Endothelial cell of umbilical vein (primary cell): ENCODE results near the gene KIF5C. TPM values are rescaled to one million over a fixed set of nuclear protein-coding genes. Genes with fewer than 3 reads are reported as not detected.

ENCODE experiments used
- BruUV-seq: library from RNA; stranded (reverse); fragments of 400-500 nt; replicated peaks from 2 replicates; lab custom pipeline; 2021; lab: Mats Ljungman, UMichigan
- CTCF ChIA-PET: fragments of 300-600, 350-600 bp; sonication (Branson Sonifier 250); formaldehyde crosslinking; loops from one replicate; lab custom pipeline; 2021; ENCODE audit warnings: antibody characterized with exemption, inconsistent platforms; lab: Charles Lee
- POLR2A ChIA-PET: fragments of 300-600, 350-600 bp; sonication (Branson Sonifier 250); formaldehyde crosslinking; loops from one replicate; lab custom pipeline; 2021; ENCODE audit warnings: antibody characterized with exemption, inconsistent platforms; lab: Charles Lee
- DNase-seq: peaks from one replicate; pipeline ENCODE4 v3.0.0-alpha.2; 2011; ENCODE audit warnings: low read depth, low spot score
- FAIRE-seq: peaks from 2 replicates; lab custom pipeline; 2011; peaks lifted over from hg19 to GRCh38; lab: Jason Lieb, UNC
- H2AFZ ChIP-seq: 2 replicates; pipeline ENCODE4 v1.6.0; 2012; ENCODE audit warnings: low read depth, low read length, control low read depth, inconsistent platforms
- H3K27ac ChIP-seq: 2 replicates; pipeline ENCODE4 v1.5.1; 2011; ENCODE audit warnings: low read depth, mild to moderate bottlenecking, control low read depth, low read length, moderate library complexity; ENCODE audit not compliant: insufficient read depth
- H3K27me3 ChIP-seq, 2 experiments: 2 replicates each; pipeline versions ENCODE4 v1.6.0 to v1.6.1; 2011; ENCODE audit warnings: low read length in 2 of 2, mixed read lengths in 1 of 2; ENCODE audit not compliant: control insufficient read depth in 2 of 2, insufficient read depth in 2 of 2
- H3K36me3 ChIP-seq, 2 experiments: 2 replicates in 1 of 2; 3 replicates in 1 of 2; pipeline ENCODE4 v1.5.1; 2011; ENCODE audit warnings: low read length in 2 of 2, mild to moderate bottlenecking in 1 of 2, moderate library complexity in 1 of 2; ENCODE audit not compliant: control insufficient read depth in 2 of 2, insufficient read depth in 2 of 2; ENCODE audit errors: extremely low read depth in 1 of 2
- H3K4me1 ChIP-seq: 3 replicates; pipeline ENCODE4 v1.5.1; 2011; ENCODE audit warnings: mild to moderate bottlenecking, low read length; ENCODE audit not compliant: control insufficient read depth, insufficient read depth; ENCODE audit errors: extremely low read depth
- H3K4me2 ChIP-seq: 2 replicates; pipeline ENCODE4 v1.6.1; 2011; ENCODE audit warnings: low read length, control low read depth, mixed read lengths; ENCODE audit not compliant: insufficient read depth
- H3K4me3 ChIP-seq, 3 experiments: fragments of 200-600 bp in 1 of 3; sonication (generic), shearing (Covaris generic) in 1 of 3; replicated peaks in 1 of 3; 2 replicates each; pipeline ENCODE4 v1.5.1; 2011 to 2016; ENCODE audit warnings: control low read depth in 3 of 3, low read length in 3 of 3, mild to moderate bottlenecking in 2 of 3, inconsistent platforms in 1 of 3, low read depth in 1 of 3, moderate library complexity in 1 of 3; ENCODE audit not compliant: insufficient read depth in 1 of 3
- H3K79me2 ChIP-seq: 2 replicates; pipeline ENCODE4 v1.6.0; 2012; ENCODE audit warnings: low read length, inconsistent platforms; ENCODE audit not compliant: control insufficient read depth, insufficient read depth
- H3K9ac ChIP-seq: replicated peaks from 2 replicates; pipeline ENCODE3; 2011; ENCODE audit warnings: low read length, control low read depth; ENCODE audit not compliant: insufficient read depth; ENCODE audit errors: extremely low read depth
- H3K9me1 ChIP-seq: replicated peaks from 3 replicates; pipeline ENCODE4 v1.6.0; 2011; ENCODE audit warnings: mild to moderate bottlenecking, low read length; ENCODE audit not compliant: control insufficient read depth, insufficient read depth; ENCODE audit errors: extremely low read depth
- H3K9me3 ChIP-seq: replicated peaks from 2 replicates; pipeline ENCODE4 v1.5.1; 2012; ENCODE audit warnings: low read length, inconsistent platforms; ENCODE audit not compliant: control insufficient read depth, insufficient read depth
- H4K20me1 ChIP-seq: replicated peaks from 2 replicates; pipeline ENCODE3; 2011; ENCODE audit warnings: mild to moderate bottlenecking, low read length; ENCODE audit not compliant: control insufficient read depth, insufficient read depth; ENCODE audit errors: extremely low read depth
- EZH2 ChIP-seq: IDR thresholded peaks from 2 replicates; pipeline ENCODE4 v1.6.1; 2012; ENCODE audit warnings: borderline replicate concordance, low read depth, mild to moderate bottlenecking, moderate library complexity, low read length, inconsistent platforms; ENCODE audit not compliant: severe bottlenecking
- FOS ChIP-seq: IDR thresholded peaks from 2 replicates; pipeline ENCODE4 v1.6.1; 2011; ENCODE audit warnings: mild to moderate bottlenecking, low read length, moderate library complexity, borderline replicate concordance; ENCODE audit not compliant: insufficient read depth
- GATA2 ChIP-seq: IDR thresholded peaks from 2 replicates; pipeline ENCODE4 v1.7.0; 2011; ENCODE audit warnings: low read depth, mild to moderate bottlenecking, moderate library complexity, mixed read lengths, low read length; ENCODE audit not compliant: insufficient read length, insufficient read depth
- JUN ChIP-seq: IDR thresholded peaks from 2 replicates; pipeline ENCODE4 v1.6.1; 2011; ENCODE audit warnings: borderline replicate concordance, low read depth; ENCODE audit not compliant: insufficient read length, insufficient read depth
- MYC ChIP-seq: IDR thresholded peaks from one replicate; pipeline ENCODE4 v1.6.1; 2011; ENCODE audit warnings: mild to moderate bottlenecking, low read depth, low read length
- POLR2A ChIP-seq: IDR thresholded peaks from 2 replicates; pipeline ENCODE4 v1.6.1; 2012; ENCODE audit warnings: low read depth, mild to moderate bottlenecking, control low read depth, low read length
- POLR2AphosphoS5 ChIP-seq: IDR thresholded peaks from 2 replicates; pipeline ENCODE4 v1.6.1; 2012; ENCODE audit warnings: low read depth, mild to moderate bottlenecking, control low read depth, low read length, moderate library complexity; ENCODE audit not compliant: insufficient read depth
- dilution Hi-C: fragments of 300-500 bp; cut with MboI; formaldehyde crosslinking; loops from one replicate; pipeline ENCODE4 v1.15.0; 2019; ENCODE audit warnings: low sequenced_read_pairs; ENCODE audit not compliant: extremely low pct_ligation_motif_present
- intact Hi-C: fragments of 100-400 bp; cut with micrococcal nuclease; formaldehyde crosslinking; loops from one replicate; pipeline ENCODE4 v1.10.0; 2022
- polyA plus RNA-seq, 4 experiments: library from polyadenylated mRNA; depleted of rRNA in 3 of 4; stranded (reverse) in 3 of 4; unstranded in 1 of 4; fragments of >200 nt; gene quantifications; 2 replicates each; pipeline versions ENCODE4 v1.2.1 to v1.2.3, GENCODE V29; 2011 to 2012; ENCODE audit warnings: missing spikeins in 1 of 4
- total RNA-seq: library from RNA; stranded (reverse); gene quantifications from 2 replicates; pipeline ENCODE4 v1.2.3, GENCODE V29; 2021
- TF ChIP-seq, protein P1 (sequence below), 2 donors: IDR thresholded peaks; 1 replicate in 1 of 2; 2 replicates in 1 of 2; pipeline ENCODE4 v1.5.1; 2011; ENCODE audit warnings: low read length in 2 of 2, mild to moderate bottlenecking in 2 of 2, moderate library complexity in 2 of 2, control low read depth in 1 of 2, inconsistent platforms in 1 of 2, low read depth in 1 of 2; ENCODE audit not compliant: insufficient read depth in 1 of 2; ENCODE audit errors: extremely low read depth in 1 of 2
- TF ChIP-seq, protein P2 (sequence below): IDR thresholded peaks from 2 replicates; pipeline ENCODE4 v1.6.1; 2011; ENCODE audit not compliant: insufficient read depth, insufficient read length

The KIF5C gene
- total and polyA plus RNA-seq, 2 donors (not counting 3 experiments of a cell fraction or from before 2014, with no cell fraction given): 0.01 to 0.55 TPM

DNA sequence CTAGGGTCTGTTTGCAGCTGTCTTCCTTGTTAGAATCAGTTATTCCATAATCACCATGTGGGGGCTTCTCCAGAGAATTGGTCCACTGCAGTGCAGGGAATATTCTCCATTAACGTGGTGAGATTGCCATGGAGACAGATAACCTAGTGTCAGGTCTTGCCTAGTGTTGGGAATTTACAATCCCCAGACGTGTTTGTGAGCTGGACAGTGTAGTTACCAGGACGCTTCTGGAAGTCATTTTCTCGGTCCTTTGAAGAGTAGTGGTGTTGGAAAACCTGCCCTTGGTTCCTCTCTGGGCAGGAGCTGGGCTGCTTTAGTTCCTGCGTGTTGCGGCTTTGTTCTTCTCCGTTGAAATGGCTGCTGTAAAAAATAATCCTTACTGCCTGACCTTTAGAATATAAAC lies 94.6 kb downstream of the KIF5C start:
- Histone ChIP-seq H3K27ac (no peak overlapping the region), H3K9ac (no peak overlapping the region), H3K4me2 (no peak overlapping the region), H3K4me1 (no peaks in the 10 kb centered on the region), H3K9me3 (no peaks in the 10 kb centered on the region), H3K4me3 (no peak overlapping the region), H3K79me2 (no peaks in the 10 kb centered on the region), H3K36me3 (no peaks in the 10 kb centered on the region), H3K27me3 (peaks cover 0 to 2% of the 10 kb centered on the region in 2 experiments), H2AFZ (no peak overlapping the region), H4K20me1 (no peaks in the 10 kb centered on the region), H3K9me1 (no peaks in the 10 kb centered on the region)
- FAIRE-seq: no peak
- no peak for DNase-seq
- POLR2A ChIA-PET: no interaction called here
- no TSS peak for BruUV-seq
- TF ChIP-seq MYC: no peak
- no peak for TF ChIP-seq POLR2A
- TF ChIP-seq, protein P1, sequence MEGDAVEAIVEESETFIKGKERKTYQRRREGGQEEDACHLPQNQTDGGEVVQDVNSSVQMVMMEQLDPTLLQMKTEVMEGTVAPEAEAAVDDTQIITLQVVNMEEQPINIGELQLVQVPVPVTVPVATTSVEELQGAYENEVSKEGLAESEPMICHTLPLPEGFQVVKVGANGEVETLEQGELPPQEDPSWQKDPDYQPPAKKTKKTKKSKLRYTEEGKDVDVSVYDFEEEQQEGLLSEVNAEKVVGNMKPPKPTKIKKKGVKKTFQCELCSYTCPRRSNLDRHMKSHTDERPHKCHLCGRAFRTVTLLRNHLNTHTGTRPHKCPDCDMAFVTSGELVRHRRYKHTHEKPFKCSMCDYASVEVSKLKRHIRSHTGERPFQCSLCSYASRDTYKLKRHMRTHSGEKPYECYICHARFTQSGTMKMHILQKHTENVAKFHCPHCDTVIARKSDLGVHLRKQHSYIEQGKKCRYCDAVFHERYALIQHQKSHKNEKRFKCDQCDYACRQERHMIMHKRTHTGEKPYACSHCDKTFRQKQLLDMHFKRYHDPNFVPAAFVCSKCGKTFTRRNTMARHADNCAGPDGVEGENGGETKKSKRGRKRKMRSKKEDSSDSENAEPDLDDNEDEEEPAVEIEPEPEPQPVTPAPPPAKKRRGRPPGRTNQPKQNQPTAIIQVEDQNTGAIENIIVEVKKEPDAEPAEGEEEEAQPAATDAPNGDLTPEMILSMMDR (IDR thresholded peaks at IDR 0.05; ENCODE audit: extremely low read depth in 1 of 2, insufficient read depth in 1 of 2, low read depth in 1 of 2, low read length in 2 of 2): no peak
- TF ChIP-seq, protein P2, sequence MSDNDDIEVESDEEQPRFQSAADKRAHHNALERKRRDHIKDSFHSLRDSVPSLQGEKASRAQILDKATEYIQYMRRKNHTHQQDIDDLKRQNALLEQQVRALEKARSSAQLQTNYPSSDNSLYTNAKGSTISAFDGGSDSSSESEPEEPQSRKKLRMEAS: no peak
- TF ChIP-seq GATA2: no peak
- TF ChIP-seq POLR2AphosphoS5: no peak
- TF ChIP-seq FOS: no peak
- no peak for TF ChIP-seq EZH2
- no peak for TF ChIP-seq JUN
- intact Hi-C loops (no loop called here), dilution Hi-C loops (no loop called here)
- CTCF ChIA-PET: interaction anchor here (1.3 kb wide), 1 partner anchor 20 kb away, joined by 4 read pairs; no protein-coding TSS in a partner anchor
